SHP77 treated with DMSO at 0.1 percent for 48 hours (cell line): Measurements from ENCODE around the gene EEF2KMT.
"Not testable (repeated sequence)": the region's sequence is repeated elsewhere in the genome, so short reads cannot be mapped to it uniquely, and the experiment has no call there.

Source experiments
- DNase-seq: peaks from one replicate; lab custom pipeline; 2025; lab: John Stamatoyannopoulos, UW

EEF2KMT gene

DNA sequence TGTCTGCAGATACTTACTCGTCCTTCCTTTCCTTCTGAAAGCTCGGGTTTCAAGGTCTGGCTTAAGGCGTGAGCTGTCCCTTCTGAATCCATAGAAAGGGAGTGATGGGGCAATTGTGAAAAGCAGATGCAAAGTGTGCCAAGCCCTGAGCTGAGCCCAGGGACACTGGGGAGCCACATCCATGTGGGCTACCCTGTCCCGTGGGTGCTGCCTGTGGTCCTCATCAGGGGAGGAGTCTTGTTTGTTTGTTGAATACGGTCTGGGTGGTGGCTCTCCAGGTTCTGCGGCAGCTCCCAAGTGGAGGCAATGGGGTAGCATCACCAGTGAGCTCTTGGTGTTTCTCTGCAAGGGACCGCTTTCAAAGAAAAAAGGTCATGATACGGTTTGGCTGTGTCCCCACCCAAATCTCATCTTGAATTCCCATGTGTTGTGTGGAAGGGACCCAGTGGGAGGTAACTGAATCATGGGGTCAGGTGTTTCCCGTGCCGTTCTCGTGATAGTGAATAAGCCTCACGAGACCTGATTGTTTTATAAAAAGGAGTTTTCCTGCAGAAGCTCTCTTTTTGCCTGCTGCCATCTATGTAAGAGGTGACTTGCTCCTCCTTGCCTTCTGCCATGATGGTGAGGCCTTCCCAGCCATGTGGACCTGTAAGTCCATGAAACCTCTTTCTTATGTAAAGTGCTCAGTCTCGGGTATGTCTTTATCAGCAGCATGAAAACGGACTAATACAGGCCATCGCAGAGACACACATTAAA, 27.0 kb downstream of the EEF2KMT start:
- DNase-seq, result no peak

GRCh38 chr16:5069854-5070253, 27.7 kb downstream of the EEF2KMT start:
- DNase-seq, result no peak

GRCh38 chr16:5069048-5069447, 28.5 kb downstream of the EEF2KMT start:
- no peak for DNase-seq

GRCh38 chr16:5066511-5066910, 31.1 kb downstream of the EEF2KMT start:
- DNase-seq, result no peak

DNA sequence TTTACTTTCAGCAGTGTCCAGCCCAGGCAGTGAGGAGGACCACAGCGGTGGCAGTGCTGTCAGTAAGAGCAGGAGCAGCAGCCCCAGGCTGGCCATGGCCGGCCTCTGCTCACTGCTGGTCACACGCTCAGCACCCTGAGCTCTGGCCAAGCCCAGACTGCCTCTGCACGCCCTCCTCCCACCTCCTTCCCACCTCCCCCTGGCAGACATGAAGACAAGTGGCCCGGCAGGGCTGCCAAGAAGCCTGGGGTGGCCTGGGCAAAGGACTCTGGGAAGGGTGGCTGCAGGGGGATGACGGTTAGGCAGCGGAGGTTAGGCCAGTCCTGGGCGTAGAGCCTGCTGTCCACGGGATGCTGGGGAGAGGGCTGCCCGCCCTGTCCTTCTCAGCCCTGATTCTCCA, 31.8 kb downstream of the EEF2KMT start, which contains the start of gene C16orf89:
Gene C16orf89 (minus strand): TSS at position 144 of the 400 bp plus-strand sequence. CDS start 48 bp downstream, at position 96.
- no peak for DNase-seq

DNA sequence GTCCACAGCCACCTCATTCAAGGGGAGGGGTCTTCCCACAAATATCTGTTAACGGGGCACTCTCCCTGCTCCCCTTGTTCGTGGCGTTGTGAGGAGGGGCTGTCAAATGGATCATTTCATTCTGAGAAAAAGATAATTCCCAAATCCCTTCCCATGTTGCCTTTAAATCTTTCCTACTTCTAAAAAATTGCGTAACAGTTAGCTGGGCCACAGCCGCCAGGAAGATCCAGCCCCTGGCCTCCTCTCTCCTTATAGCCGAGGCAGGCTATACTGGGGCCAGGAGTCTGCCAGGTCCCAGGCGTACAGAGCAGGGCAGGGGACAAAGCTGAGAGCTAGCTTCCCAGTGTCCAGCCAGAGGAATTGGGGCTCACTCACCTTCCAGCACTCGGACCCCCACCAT, 32.3 kb downstream of the EEF2KMT start:
- DNase-seq, result no peak

DNA sequence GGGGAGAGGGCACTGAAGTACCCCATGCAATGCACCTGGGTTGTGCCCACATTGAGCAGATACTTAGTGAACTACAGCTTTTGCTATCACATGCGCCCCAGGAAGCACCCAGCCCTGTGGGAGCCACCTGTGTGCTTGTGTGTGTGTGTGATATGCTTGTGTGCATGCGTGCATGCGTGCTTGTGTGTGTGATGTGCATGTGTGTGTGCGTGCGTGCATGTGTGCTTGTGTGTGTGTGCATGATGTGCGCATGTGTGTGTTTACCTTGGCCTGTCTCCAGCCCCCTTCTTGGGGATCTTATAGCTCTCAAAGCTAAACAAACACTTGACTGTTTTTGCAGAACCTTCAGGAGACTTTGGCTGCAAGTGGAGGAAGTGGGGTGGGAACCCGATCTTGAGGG, 32.7 kb downstream of the EEF2KMT start:
- DNase-seq, result no peak

- no peak for DNase-seq
Measured at GRCh38 chr16:5062790-5063765, 34.5 kb downstream of the EEF2KMT start.

DNA sequence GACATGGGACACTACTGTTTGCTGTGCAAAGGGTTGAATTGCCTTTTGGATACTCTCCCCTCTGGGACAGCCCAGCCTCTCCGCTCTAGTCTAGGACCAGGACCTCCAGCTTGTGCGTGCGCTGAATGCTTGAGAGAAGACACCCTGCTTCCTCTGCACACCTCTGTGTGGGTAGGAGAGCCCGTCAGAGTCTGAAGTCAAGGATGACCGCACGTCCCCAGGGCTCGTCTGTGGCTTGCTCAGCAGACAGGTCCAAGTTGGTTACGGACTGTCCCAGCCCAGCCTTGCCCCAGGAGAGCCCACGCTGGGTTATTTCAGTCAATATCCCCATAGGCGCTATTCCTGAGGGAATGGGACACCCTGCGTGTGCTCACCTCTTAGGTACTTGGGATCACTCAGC, 35.5 kb downstream of the EEF2KMT start:
- no peak for DNase-seq

GRCh38 chr16:5060073-5060641, 37.4 kb downstream of the EEF2KMT start:
- no peak for DNase-seq

DNA sequence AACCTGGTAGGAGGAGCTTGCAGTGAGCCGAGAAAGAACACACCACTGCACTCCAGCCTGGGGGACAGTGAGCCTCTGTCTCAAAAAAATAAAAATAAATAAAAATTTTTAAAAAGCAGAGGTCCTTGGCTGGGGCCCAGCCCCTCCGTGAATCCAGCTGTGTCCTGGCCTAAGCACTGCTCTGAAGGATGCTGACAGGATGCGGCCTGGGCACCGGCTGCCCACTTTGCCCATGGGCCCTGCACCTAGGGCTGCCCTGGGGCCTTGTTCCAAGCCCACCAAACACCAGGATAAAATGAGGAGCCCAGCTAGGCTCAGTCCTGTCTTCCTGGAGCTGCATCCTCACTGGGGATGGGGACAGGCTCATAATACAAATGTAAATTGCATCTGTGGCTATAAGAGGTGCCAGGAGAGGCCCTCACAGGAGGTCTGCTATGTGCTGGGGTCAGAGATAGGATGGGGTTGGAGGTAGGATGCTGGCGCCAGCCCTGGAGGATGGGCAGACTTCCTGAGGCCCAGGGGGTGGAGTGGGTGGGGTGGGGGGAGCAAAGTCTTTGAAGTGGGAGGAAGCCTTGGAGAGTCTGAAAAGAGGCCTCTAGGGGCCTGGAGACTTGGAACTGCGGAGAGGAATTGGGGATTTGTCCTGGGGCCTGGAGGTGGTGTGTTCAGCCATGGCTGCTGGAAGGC, 38.1 kb downstream of the EEF2KMT start:
- no peak for DNase-seq

GRCh38 chr16:5058476-5058875, 39.1 kb downstream of the EEF2KMT start:
- no peak for DNase-seq

- no peak for DNase-seq
Measured at GRCh38 chr16:5056352-5056751, 41.2 kb downstream of the EEF2KMT start.

DNA sequence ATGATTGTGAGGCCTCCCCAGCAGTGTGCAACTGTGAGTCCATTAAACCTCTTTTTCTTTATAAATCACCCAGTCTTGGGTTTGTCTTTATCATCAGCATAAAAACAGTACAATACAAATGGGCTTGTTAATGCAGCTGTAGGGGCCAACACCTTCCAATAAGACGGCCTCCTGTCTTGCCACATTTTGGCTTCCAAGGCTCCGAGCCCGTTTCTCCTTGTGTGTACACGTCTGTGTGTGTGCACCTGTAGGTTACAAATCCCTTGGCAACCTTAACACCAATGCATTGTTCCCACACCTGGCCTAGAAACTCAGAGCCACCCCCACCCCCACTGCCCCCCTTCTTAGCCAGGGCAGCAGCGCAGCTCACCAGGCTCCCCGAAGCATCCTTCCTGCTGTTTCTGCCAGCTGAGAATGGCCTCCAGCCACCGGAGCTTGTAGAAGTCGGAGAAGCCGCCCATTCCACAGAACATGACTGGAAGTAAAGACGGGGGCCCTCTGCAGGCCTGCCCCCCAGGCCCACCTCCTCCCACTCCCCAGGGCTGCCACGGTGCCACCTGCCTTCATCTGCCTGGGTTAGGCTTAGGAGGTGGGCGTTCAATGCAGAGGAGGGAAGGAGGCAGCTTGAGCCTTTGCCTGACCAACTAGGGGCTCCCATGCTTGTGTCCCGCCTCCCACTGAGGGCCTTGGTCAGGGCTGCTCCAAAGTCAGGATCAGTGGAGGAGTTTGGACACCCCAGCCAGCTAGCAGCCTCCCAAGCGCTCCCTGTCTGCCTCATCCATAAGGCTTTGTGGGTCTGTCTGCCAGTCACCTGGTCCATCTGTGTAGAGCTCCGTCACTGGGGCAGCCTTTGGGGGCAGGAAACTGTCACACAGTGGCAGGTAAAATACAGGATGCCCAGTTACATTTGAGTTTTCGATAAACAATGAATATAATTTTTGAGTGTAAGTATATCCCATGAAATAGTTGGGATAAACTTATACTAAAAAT, 42.4 kb downstream of the EEF2KMT start:
- DNase-seq, result no peak

- DNase-seq, result no peak
Measured at GRCh38 chr16:5046914-5047313, 50.7 kb downstream of the EEF2KMT start.

DNA sequence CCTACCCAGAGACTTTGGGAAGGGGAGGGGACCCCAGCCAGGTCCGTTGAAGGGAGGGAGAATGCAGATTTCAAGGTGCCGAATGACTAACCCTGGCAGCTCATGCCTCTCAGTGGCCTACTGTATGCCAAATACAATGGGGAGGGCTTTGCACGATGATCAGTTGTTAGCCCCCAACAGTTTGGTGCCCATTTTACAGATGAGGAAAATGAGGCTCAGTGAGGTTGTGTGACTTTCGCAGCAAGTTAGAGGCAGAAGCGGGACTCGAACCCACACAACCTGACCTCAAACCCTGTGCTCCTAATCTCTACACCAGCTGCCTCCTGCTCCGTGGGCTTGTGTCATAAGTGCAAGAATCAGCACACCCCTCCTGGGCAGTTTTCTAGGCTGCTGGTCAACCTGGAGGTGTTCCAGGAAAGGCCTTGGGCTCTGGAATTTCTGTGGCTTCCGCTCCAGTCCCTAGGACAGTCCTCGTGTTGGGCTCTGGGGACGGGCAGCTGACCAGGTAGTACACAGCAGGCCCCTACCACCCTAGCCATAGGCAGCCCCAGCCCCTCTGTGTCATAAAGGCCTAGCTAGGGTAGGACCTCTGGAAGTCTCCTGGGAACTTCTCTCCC, 52.0 kb downstream of the EEF2KMT start:
- DNase-seq, result no peak

- not testable (repeated sequence) for DNase-seq
Measured at GRCh38 chr16:5044581-5044980, 53.0 kb downstream of the EEF2KMT start.

DNA sequence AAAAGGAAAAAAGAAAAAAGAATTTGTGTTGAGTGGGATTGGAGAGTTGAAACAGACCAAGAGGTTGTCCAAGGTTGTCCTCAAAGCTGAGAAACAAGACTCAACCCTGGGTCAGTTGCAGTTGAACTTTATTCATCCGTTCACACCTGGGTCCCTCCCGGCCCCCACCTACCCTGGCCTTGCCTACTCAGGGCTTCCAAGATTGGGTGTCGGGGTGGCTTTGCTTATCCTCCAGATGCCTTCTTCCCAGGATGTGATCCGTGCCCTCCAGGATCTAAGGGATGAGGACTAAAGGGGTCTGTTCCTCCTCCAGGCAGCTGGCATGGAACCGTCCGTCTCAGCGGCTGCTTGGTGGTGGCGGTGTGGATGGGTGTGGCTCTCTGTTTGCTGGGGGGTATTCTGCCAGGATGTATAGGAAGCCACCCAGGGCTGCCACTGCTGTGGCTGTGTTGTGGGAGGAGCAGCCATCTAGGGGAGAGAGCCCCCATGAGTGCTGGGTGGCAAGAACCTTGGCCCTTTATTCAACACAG, 53.5 kb downstream of the EEF2KMT start:
- no peak for DNase-seq

DNA sequence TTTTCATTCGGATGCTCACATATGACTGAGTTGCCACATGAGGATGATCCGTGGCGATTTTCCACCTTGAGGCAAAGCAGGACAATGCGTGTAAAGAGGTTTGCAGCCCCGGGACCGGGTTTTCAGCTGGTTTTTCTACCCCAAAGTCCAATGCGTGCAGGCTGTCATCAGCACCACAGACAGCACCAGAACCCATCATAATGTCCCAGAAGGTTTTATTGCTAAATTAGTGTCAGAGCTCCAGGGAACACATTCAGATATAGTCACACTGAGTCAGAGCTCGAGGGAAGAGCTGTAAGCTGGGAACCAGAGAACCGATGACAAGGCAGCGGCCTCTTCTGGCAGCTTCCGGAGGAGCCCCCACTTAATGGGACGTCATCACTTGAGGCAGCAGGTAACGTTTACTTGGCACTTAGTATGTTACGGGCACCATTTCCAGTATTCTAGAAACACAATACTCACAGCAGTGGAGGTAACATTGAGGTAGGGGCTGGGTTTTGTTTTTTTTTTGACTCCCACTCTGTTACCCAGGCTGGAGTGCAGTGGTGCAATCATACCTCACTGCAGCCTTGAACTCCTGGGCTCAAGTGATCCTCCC, 54.9 kb downstream of the EEF2KMT start:
- no peak for DNase-seq
